H1 (cell line): ENCODE measurements around the gene ZNF648. TPM values are rescaled to one million over a fixed set of nuclear protein-coding genes. Genes with fewer than 3 reads are reported as not detected.

Source experiments
- ATF2 ChIP-seq: IDR thresholded peaks from 2 replicates; pipeline ENCODE4 v1.6.1; 2012; ENCODE audit warnings: low read length, inconsistent platforms
- CBX8 ChIP-seq: fragments of 300-800, 300-1000 bp; sonication (generic); IDR thresholded peaks from 2 replicates; pipeline ENCODE4 v1.7.1; 2016; ENCODE audit warnings: low read depth, low read length, borderline replicate concordance
- CHD7 ChIP-seq: fragments of 300-600 bp; sonication (generic); IDR thresholded peaks from 2 replicates; pipeline ENCODE4 v1.7.1; 2012; ENCODE audit warnings: low read length, moderate library complexity, mild to moderate bottlenecking, inconsistent platforms; ENCODE audit not compliant: insufficient replicate concordance
- NRF1 ChIP-seq: IDR thresholded peaks from 2 replicates; pipeline ENCODE4 v1.6.1; 2011; ENCODE audit warnings: mild to moderate bottlenecking, low read depth, low read length, improper control_type of control experiment
- SAP30 ChIP-seq: fragments of 300-600 bp; sonication (generic); IDR thresholded peaks from 2 replicates; pipeline ENCODE4 v1.7.1; 2012; ENCODE audit warnings: low read length, moderate library complexity, mild to moderate bottlenecking, inconsistent platforms; ENCODE audit not compliant: insufficient read depth, insufficient replicate concordance
- SP2 ChIP-seq: IDR thresholded peaks from 2 replicates; pipeline ENCODE4 v1.6.1; 2012; ENCODE audit warnings: mild to moderate bottlenecking, low read length, inconsistent platforms
- ZNF274 ChIP-seq: IDR thresholded peaks from 2 replicates; pipeline ENCODE4 v1.7.0; 2012; ENCODE audit warnings: low read length, borderline replicate concordance; ENCODE audit errors: extremely low read depth
- polyA plus RNA-seq, 7 experiments: library from polyadenylated mRNA; depleted of rRNA in 3 of 7; stranded (reverse) in 5 of 7; unstranded in 2 of 7; fragments of >200 nt in 5 of 7; fragments of 200-250 nt in 2 of 7; gene quantifications; 1 replicate in 5 of 7; 2 replicates in 1 of 7; 4 replicates in 1 of 7; pipeline versions ENCODE4 v1.2.1 to v1.2.3, GENCODE V29; 2011 to 2013; ENCODE audit warnings: missing spikeins in 2 of 7, mixed read lengths in 2 of 7
- total RNA-seq: library from RNA; stranded (reverse); fragmentation: NEBNext Ultra II Directional; extraction: Animal tissue kit (Norgen Biotek cat#: 25700); gene quantifications from 2 replicates; pipeline ENCODE4 v1.2.1, GENCODE V29; 2021

The ZNF648 gene
- total and polyA plus RNA-seq, 2 of the 8 experiments (the other 6 are each of a cell fraction or from before 2014, with no cell fraction given): 0.20 to 0.53 TPM

- no peak for TF ChIP-seq CHD7
- TF ChIP-seq ZNF274: no peak
- no peak for TF ChIP-seq CBX8
- no peak for TF ChIP-seq ATF2
- TF ChIP-seq SP2: no peak
- no peak for TF ChIP-seq NRF1
- no peak for TF ChIP-seq SAP30
Observed at GRCh38 chr1:182080040-182080439, 18.5 kb upstream of the ZNF648 start (continued).
